Activated B cell treated with CpG ODN at 0.5 μM for 24 hours (primary cell): Measurements from ENCODE around the gene SLC7A5. TPM values are rescaled to one million over a fixed set of nuclear protein-coding genes. Genes with fewer than 3 reads are reported as not detected.

Experiments used
- ATAC-seq: fragments of 200-7000 bp; cut with Tn5 transposase; one replicate; pipeline ENCODE4 v1.10.0; 2021; ENCODE audit warnings: low read depth, mild to moderate bottlenecking, moderate library complexity
- CTCF ChIA-PET: fragments of 350-600 bp; sonication (Branson Sonifier 250); formaldehyde crosslinking; loops from one replicate; lab custom pipeline; 2021; ENCODE audit warnings: antibody characterized with exemption; lab: Charles Lee
- POLR2A ChIA-PET: fragments of 350-600 bp; sonication (Branson Sonifier 250); formaldehyde crosslinking; loops from one replicate; lab custom pipeline; 2021; ENCODE audit warnings: antibody characterized with exemption; lab: Charles Lee
- DNase-seq: peaks from one replicate; pipeline ENCODE4 v3.0.0; 2022
- H3K27ac Mint-ChIP-seq: one replicate; pipeline ENCODE4 v1.8.0; 2020; ENCODE audit warnings: mixed read lengths
- H3K27me3 Mint-ChIP-seq: one replicate; pipeline ENCODE4 v1.8.0; 2021; ENCODE audit warnings: mixed read lengths
- H3K36me3 Mint-ChIP-seq: one replicate; pipeline ENCODE4 v1.8.0; 2021; ENCODE audit warnings: low read depth, mixed read lengths
- H3K4me1 Mint-ChIP-seq: one replicate; pipeline ENCODE4 v1.8.0; 2021; ENCODE audit warnings: mixed read lengths
- H3K4me3 Mint-ChIP-seq: one replicate; pipeline ENCODE4 v1.8.0; 2020; ENCODE audit warnings: mild to moderate bottlenecking, mixed read lengths
- H3K9me3 Mint-ChIP-seq: one replicate; pipeline ENCODE4 v1.8.0; 2020; ENCODE audit warnings: mixed read lengths
- intact Hi-C: fragments of 100-400 bp; cut with micrococcal nuclease; formaldehyde crosslinking; loops from one replicate; pipeline ENCODE4 v1.15.1; 2024
- total RNA-seq: library from RNA; stranded (reverse); gene quantifications from 2 replicates; pipeline ENCODE4 v1.2.3, GENCODE V29; 2022
- TF ChIP-seq, protein P1 (sequence below): fragments of 200-600 bp; IDR thresholded peaks from one replicate; pipeline ENCODE4 v1.8.0; 2022; ENCODE audit warnings: antibody characterized with exemption, mild to moderate bottlenecking

SLC7A5 gene
- total RNA-seq, 1 donor from 2014 or later = 111 TPM

DNA sequence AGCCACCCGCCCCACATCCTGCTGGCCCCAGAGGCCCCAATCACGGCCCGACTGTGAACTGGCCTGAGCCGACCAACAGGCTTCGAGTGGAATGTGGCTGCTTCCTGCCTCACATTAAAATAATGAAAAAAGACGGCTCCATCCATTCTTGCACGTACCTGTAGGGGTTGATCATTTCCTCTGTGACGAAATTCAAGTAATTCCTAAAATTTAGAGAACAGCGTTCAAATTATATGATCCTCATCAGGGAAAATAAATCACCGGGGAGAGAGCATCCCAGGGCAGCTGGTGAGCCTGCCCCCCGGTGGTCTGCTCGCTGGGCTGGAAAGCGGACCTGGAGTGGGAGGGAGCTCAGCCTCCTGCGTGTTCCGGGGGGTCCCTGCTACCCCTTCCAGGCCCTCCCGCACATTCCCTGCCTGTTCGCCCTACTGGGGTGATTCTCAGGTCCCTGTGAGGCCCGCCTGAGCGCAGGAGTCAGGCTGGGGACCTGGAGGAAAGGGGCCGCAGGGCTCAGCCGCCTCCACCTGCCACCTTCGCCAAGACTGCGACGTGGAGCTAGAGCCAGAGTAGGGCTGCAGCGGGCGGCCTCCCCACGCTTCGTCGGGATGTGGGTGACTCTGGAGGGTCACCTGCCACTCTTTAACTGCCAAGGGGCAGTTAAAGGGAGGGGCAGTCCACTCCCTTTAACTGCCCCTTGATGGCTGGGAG, 28.9 kb downstream of the SLC7A5 start:
- no peak for DNase-seq
- no peaks in the 10 kb centered on the region for H3K27me3 Mint-ChIP-seq
- TF ChIP-seq, protein P1, sequence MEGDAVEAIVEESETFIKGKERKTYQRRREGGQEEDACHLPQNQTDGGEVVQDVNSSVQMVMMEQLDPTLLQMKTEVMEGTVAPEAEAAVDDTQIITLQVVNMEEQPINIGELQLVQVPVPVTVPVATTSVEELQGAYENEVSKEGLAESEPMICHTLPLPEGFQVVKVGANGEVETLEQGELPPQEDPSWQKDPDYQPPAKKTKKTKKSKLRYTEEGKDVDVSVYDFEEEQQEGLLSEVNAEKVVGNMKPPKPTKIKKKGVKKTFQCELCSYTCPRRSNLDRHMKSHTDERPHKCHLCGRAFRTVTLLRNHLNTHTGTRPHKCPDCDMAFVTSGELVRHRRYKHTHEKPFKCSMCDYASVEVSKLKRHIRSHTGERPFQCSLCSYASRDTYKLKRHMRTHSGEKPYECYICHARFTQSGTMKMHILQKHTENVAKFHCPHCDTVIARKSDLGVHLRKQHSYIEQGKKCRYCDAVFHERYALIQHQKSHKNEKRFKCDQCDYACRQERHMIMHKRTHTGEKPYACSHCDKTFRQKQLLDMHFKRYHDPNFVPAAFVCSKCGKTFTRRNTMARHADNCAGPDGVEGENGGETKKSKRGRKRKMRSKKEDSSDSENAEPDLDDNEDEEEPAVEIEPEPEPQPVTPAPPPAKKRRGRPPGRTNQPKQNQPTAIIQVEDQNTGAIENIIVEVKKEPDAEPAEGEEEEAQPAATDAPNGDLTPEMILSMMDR = no peak
- H3K4me3 Mint-ChIP-seq = no peak overlapping the region
- H3K36me3 Mint-ChIP-seq = peaks cover 68% of the 10 kb centered on the region
- peaks cover 11% of the 10 kb centered on the region for H3K4me1 Mint-ChIP-seq
- CTCF ChIA-PET = interaction anchor here (1.4 kb wide), 1 partner anchor 61 kb away, joined by 4 read pairs; no protein-coding TSS in a partner anchor
- no peak overlapping the region for H3K27ac Mint-ChIP-seq
- no peaks in the 10 kb centered on the region for H3K9me3 Mint-ChIP-seq
- POLR2A ChIA-PET = no interaction called here
- ATAC-seq = no peak
- intact Hi-C loops = no loop called here

DNA sequence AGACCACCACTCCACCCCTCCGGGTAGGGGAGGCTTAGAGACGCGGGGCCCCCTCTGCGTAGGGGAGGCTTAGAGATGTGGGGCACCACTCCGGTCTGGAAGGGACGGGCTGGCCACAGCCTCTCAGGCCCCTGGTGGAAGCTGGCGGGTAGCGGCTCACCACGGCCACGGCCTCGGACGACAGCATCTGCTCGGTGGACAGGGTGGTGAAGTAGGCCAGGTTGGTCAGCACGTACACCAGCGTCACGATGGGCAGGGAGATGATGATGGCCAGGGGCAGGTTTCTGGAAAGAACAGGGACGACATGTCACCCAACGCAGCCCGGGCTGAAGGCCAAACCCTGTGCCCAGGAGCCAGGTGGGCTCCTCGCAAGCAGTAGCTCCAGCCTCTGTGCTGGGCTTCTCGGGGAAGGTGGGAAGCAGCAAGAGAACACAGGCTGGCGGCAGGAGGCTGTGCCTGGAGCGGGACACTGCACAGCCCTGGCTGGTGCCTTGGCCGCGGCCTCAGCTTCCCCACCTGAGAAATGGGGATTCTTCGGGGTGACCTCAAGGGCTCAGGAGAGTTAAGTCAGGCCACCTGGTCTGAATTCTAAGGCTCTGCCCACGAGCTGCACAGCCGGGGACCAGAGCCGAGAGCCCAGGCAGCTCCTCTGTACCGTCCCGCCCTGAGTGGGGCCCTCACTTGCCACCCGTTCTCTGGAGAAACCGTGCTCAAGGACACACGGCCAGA, 29.6 kb downstream of the SLC7A5 start:
- no peaks in the 10 kb centered on the region for H3K9me3 Mint-ChIP-seq
- ChIA-PET POLR2A (no interaction called here), CTCF (interaction anchor here (1.3 to 1.4 kb wide), 2 partner anchors 11 to 61 kb away, joined by 3 to 4 read pairs; no protein-coding TSS in a partner anchor)
- no peak overlapping the region for H3K4me3 Mint-ChIP-seq
- H3K36me3 Mint-ChIP-seq = peaks cover 70% of the 10 kb centered on the region
- peaks cover 11% of the 10 kb centered on the region for H3K4me1 Mint-ChIP-seq
- no peak for ATAC-seq
- no peak for DNase-seq
- H3K27ac Mint-ChIP-seq = no peak overlapping the region
- intact Hi-C loops = no loop called here
- no peaks in the 10 kb centered on the region for H3K27me3 Mint-ChIP-seq
- TF ChIP-seq, protein P1 = no peak

DNA sequence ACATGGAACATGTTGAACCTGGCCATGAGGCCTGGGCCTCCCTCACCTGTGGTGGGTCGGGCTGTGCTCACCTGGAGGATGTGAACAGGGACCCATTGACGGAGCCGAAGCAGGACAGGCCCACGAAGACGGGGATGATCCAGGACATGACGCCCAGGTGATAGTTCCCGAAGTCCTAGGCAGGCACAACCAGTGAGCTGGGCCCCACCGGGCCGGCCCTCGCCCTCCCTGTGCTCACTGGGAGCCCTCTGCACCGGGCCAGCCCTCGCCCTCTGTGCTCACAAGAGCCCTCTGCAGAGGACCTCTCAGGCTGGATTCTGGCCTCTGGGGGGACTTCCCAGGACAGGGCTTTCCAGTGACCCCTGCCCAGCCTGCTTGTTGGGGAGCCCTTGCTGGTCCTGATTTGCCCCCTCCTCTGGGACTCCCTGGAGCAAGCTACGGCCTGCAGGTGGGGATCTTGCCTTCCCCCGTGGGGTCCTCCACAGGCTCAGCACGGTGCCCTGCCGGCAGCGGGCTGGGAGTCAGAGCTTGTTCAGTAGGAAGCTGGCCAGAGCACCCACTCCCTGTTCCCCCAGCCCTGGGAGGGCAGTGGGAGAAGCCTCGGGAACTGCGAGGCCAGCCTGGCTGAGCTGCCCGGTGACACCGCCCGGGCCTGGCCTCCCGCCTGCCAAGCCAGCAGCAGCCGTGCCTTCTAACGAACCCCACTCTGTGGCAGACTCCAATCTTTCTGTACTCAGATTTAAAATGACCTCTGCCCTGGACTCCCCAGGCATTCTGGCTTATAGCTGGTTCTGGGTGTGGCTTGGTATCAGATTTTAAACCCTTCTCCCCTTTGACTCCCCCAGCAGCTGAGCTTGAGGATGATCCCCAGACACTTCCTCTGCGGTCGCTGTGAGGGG, 30.4 kb downstream of the SLC7A5 start:
- Mint-ChIP-seq H3K27me3 (no peaks in the 10 kb centered on the region), H3K36me3 (peaks cover 72% of the 10 kb centered on the region), H3K4me1 (peaks cover 14% of the 10 kb centered on the region), H3K4me3 (no peak overlapping the region), H3K9me3 (no peaks in the 10 kb centered on the region), H3K27ac (no peak overlapping the region)
- CTCF ChIA-PET = interaction anchor here (1.3 to 1.4 kb wide), 2 partner anchors 11 to 60 kb away, joined by 3 to 4 read pairs; no protein-coding TSS in a partner anchor
- TF ChIP-seq, protein P1 = no peak
- POLR2A ChIA-PET = interaction anchor here (0.7 kb wide), 1 partner anchor 21 kb away, joined by 16 read pairs; no protein-coding TSS in a partner anchor
- no peak for ATAC-seq
- DNase-seq = no peak
- intact Hi-C loops = no loop called here

DNA sequence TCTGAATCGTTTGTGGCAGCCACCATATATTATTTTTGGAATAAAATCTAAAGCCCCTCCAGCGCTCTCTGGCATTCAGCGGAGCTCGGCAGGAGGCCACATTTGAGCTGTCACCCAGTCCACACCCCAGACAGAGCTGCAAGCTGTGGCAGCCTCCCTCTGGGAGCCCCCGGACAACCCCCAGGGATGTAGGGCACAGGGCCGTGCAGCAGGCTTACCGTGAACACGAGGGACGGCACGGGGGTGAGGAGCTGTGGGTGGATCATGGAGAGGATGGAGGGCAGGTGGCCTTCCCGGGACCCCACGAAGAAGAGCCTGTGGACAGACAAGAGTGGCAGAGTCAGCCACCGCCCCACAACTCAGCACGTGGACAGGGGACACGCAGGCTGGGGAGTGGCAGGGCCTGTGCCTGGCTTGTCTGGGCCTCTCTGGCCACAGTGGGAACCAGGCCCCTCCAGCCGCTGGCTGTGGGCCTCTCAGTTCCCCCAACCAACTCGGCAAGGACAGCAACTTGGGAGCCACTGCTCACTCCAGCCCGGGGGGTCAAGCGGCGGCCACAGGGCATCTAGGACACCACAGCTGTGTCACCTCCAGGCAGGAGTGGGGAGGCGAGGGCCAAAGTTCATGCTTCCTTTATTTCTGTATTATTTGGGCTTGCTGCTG, 31.5 kb downstream of the SLC7A5 start:
- Mint-ChIP-seq H3K4me3 (no peak overlapping the region), H3K27ac (no peak overlapping the region), H3K36me3 (peaks cover 73% of the 10 kb centered on the region), H3K9me3 (no peaks in the 10 kb centered on the region), H3K4me1 (peaks cover 16% of the 10 kb centered on the region), H3K27me3 (no peaks in the 10 kb centered on the region)
- ChIA-PET CTCF (interaction anchor here (2.3 kb wide), 1 partner anchor 12 kb away, joined by 7 read pairs; no protein-coding TSS in a partner anchor), POLR2A (interaction anchor here (0.7 kb wide), 1 partner anchor 22 kb away, joined by 16 read pairs; no protein-coding TSS in a partner anchor)
- TF ChIP-seq, protein P1 = no peak
- DNase-seq = no peak
- intact Hi-C loops = no loop called here
- ATAC-seq = no peak
